Omental fat pad (tissue), 4 donors: Measurements from ENCODE around the gene DUSP22. TPM values are rescaled to one million over a fixed set of nuclear protein-coding genes. Genes with fewer than 3 reads are reported as not detected.

ENCODE experiments used
- ATAC-seq: fragments of 150-250 bp; one replicate; pipeline ENCODE4 v1.9.1; 2016; ENCODE audit warnings: mild to moderate bottlenecking, moderate library complexity; ENCODE audit not compliant: low FRiP score
- DNase-seq: peaks from one replicate; pipeline ENCODE4 v3.0.0-alpha.2; 2019; ENCODE audit warnings: low spot score
- CTCF ChIP-seq, 3 donors: fragments of 450-650 bp; IDR thresholded peaks; one replicate each; pipeline ENCODE4 v1.5.1; 2016 to 2017; ENCODE audit warnings: antibody characterized with exemption in 3 of 3, mild to moderate bottlenecking in 3 of 3, moderate library complexity in 2 of 3
- total RNA-seq, 4 donors: library from RNA; depleted of rRNA; stranded (reverse); fragments of >200 nt; gene quantifications; one replicate each; pipeline ENCODE4 v1.1.0, GENCODE V29; 2016

The DUSP22 gene
- total RNA-seq, 4 donors from 2014 or later = 47.4 to 93.6 (median 65.4) TPM

- DNase-seq = peak; percentile 6
- no peak for ATAC-seq
These were observed 24.8 kb downstream of the DUSP22 start for GRCh38 chr6:317060-317447.

GRCh38 chr6:317448-318144, 25.3 kb downstream of the DUSP22 start:
- DNase-seq (peak; percentile 21), ATAC-seq (no peak)
- no peak for TF ChIP-seq CTCF (IDR thresholded peaks at IDR 0.05)

More at GRCh38 chr6:317060-317447, 24.8 kb downstream of the DUSP22 start:
- no peak for TF ChIP-seq CTCF (IDR thresholded peaks at IDR 0.05)

- ATAC-seq (no peak), DNase-seq (no peak)
- TF ChIP-seq CTCF (IDR thresholded peaks at IDR 0.05) = no peak
These were observed 26.1 kb downstream of the DUSP22 start for GRCh38 chr6:318243-318890.

GRCh38 chr6:319177-320131, 27.2 kb downstream of the DUSP22 start:
- DNase-seq (no peak), ATAC-seq (no peak)
- TF ChIP-seq CTCF (IDR thresholded peaks at IDR 0.05) = no peak

GRCh38 chr6:320351-321157, 28.3 kb downstream of the DUSP22 start:
- ATAC-seq (no peak), DNase-seq (no peak)
- TF ChIP-seq CTCF (IDR thresholded peaks at IDR 0.05) = no peak

- no peak for TF ChIP-seq CTCF (IDR thresholded peaks at IDR 0.05)
- DNase-seq = no peak
- ATAC-seq = no peak
These were observed 28.8 kb downstream of the DUSP22 start for GRCh38 chr6:321158-321438.
